MCF 10A (cell line): Measurements from ENCODE around the gene BCL3. TPM values are rescaled to one million over a fixed set of nuclear protein-coding genes. Genes with fewer than 3 reads are reported as not detected.

Experiments
- BruUV-seq: library from RNA; stranded (reverse); fragments of 400-500 nt; replicated peaks from 2 replicates; lab custom pipeline; 2021; lab: Mats Ljungman, UMichigan
- CTCF ChIA-PET: fragments of 300-600 bp; sonication (Branson Sonifier 250); formaldehyde crosslinking; extraction: SDS; loops from one replicate; lab custom pipeline; 2021; ENCODE audit warnings: antibody characterized with exemption, inconsistent platforms; lab: Yijun Ruan, JAX
- POLR2A ChIA-PET: fragments of 300-600, 350-650 bp; sonication (Branson Sonifier 250); formaldehyde crosslinking; extraction: SDS; loops from one replicate; lab custom pipeline; 2020; ENCODE audit warnings: antibody characterized with exemption, inconsistent platforms; lab: Yijun Ruan, JAX
- DNase-seq: peaks from one replicate; pipeline ENCODE4 v3.0.0-alpha.2; 2018; ENCODE audit not compliant: unreplicated experiment
- H3K27ac Mint-ChIP-seq: one replicate; pipeline ENCODE4 v1.8.0; 2022; ENCODE audit warnings: mild to moderate bottlenecking, low read depth, mixed read lengths; ENCODE audit not compliant: unreplicated experiment
- H3K27me3 Mint-ChIP-seq: one replicate; pipeline ENCODE4 v1.8.0; 2022; ENCODE audit warnings: mixed read lengths; ENCODE audit not compliant: insufficient read depth, unreplicated experiment
- H3K36me3 Mint-ChIP-seq: one replicate; pipeline ENCODE4 v1.8.0; 2022; ENCODE audit warnings: mild to moderate bottlenecking, moderate library complexity, mixed read lengths; ENCODE audit not compliant: insufficient read depth, unreplicated experiment
- H3K4me1 Mint-ChIP-seq: one replicate; pipeline ENCODE4 v1.8.0; 2022; ENCODE audit warnings: mixed read lengths; ENCODE audit not compliant: insufficient read depth, unreplicated experiment
- H3K4me3 Mint-ChIP-seq: one replicate; pipeline ENCODE4 v1.8.0; 2022; ENCODE audit warnings: mild to moderate bottlenecking, moderate library complexity, mixed read lengths; ENCODE audit not compliant: unreplicated experiment
- H3K9me3 Mint-ChIP-seq: one replicate; pipeline ENCODE4 v1.8.0; 2022; ENCODE audit warnings: mixed read lengths; ENCODE audit not compliant: unreplicated experiment
- intact Hi-C: fragments of 100-400 bp; cut with micrococcal nuclease; formaldehyde crosslinking; loops from 2 replicates; pipeline ENCODE4 v1.14.1; 2022
- total RNA-seq: library from RNA; stranded (reverse); gene quantifications from 2 replicates; pipeline ENCODE4 v1.2.3, GENCODE V29; 2022
- TF ChIP-seq, protein P1 (sequence below): fragments of 200-600 bp; IDR thresholded peaks from one replicate; pipeline ENCODE4 v1.8.0; 2022; ENCODE audit warnings: antibody characterized with exemption, mild to moderate bottlenecking; ENCODE audit not compliant: unreplicated experiment

Gene BCL3
- total RNA-seq, 1 experiment from 2014 or later = 24.4 TPM

DNA sequence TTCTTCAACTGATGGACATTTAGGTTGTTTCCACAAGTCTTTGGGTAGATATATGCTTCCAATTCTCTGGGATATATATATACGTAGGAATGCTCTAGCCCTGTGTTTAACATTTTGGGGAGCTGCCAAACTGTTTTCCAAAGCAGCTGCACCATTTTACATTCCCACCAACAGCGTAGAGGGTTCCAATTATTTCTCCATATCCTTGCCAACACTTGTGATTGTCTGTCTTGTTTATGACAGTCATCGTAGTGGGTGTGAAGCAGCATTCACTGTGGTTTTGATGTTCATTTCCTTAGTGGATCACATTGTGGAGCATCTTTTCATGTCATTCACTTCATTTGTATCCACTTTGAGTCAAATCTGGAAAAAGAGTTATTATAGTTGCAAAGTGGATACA is 24.5 kb downstream of the BCL3 start:
- Mint-ChIP-seq H3K4me1 (peaks cover 28% of the 10 kb centered on the region), H3K27ac (peak overlapping the region; percentile 76), H3K4me3 (no peak overlapping the region), H3K36me3 (peaks cover 5% of the 10 kb centered on the region), H3K9me3 (no peaks in the 10 kb centered on the region), H3K27me3 (no peaks in the 10 kb centered on the region)
- ChIA-PET POLR2A (interaction anchor here (1.0 to 6.5 kb wide), 4 partner anchors 11 to 132 kb away, joined by 3 to 61 read pairs (median 26); no protein-coding TSS in a partner anchor), CTCF (interaction anchor here (0.6 to 19.2 kb wide), 6 partner anchors 8 to 83 kb away, joined by 3 to 414 read pairs (median 3); no protein-coding TSS in a partner anchor)
- TF ChIP-seq, protein P1, sequence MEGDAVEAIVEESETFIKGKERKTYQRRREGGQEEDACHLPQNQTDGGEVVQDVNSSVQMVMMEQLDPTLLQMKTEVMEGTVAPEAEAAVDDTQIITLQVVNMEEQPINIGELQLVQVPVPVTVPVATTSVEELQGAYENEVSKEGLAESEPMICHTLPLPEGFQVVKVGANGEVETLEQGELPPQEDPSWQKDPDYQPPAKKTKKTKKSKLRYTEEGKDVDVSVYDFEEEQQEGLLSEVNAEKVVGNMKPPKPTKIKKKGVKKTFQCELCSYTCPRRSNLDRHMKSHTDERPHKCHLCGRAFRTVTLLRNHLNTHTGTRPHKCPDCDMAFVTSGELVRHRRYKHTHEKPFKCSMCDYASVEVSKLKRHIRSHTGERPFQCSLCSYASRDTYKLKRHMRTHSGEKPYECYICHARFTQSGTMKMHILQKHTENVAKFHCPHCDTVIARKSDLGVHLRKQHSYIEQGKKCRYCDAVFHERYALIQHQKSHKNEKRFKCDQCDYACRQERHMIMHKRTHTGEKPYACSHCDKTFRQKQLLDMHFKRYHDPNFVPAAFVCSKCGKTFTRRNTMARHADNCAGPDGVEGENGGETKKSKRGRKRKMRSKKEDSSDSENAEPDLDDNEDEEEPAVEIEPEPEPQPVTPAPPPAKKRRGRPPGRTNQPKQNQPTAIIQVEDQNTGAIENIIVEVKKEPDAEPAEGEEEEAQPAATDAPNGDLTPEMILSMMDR = no peak
- intact Hi-C loops = no loop called here
- no peak for DNase-seq
- no TSS peak for BruUV-seq

DNA sequence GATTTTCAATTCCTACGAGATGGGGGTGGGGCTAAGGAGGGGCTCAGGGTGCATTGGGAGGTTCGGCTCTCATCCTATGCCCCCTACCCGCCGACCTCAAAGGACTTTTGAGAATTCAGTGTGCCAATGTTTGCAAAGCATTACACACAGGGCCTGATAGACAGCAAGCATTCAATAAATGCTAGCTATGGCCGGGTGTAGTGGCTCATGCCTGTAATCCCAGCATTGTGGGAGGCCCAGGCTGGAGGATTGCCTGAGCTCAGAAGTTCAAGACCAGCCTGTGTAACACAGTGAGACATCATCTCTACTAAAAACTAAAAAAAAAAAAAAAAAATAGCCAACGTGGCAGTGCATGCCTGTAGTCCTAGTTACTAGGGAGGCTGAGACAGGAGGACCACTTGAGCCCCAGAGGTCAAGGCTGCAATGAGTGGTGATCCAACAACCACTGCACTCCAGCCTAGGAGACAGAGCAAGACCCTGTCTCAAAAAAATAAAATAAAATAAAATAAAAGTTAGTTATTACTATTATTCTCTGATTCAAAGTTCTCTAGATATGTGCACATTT is 27.2 kb downstream of the BCL3 start:
- intact Hi-C loops = no loop called here
- no peak for DNase-seq
- POLR2A ChIA-PET = interaction anchor here (0.7 to 1.4 kb wide), 2 partner anchors 179 to 187 kb away, joined by 4 to 5 read pairs; no protein-coding TSS in a partner anchor
- H3K4me1 Mint-ChIP-seq = peaks cover 22% of the 10 kb centered on the region
- H3K27me3 Mint-ChIP-seq = no peaks in the 10 kb centered on the region
- no TSS peak for BruUV-seq
- TF ChIP-seq, protein P1 = no peak
- CTCF ChIA-PET = interaction anchor here (0.7 to 19.2 kb wide), 4 partner anchors 8 to 84 kb away, joined by 3 to 414 read pairs (median 16); no protein-coding TSS in a partner anchor
- peaks cover 5% of the 10 kb centered on the region for H3K36me3 Mint-ChIP-seq
- no peaks in the 10 kb centered on the region for H3K9me3 Mint-ChIP-seq
- no peak overlapping the region for H3K4me3 Mint-ChIP-seq
- no peak overlapping the region for H3K27ac Mint-ChIP-seq

DNA sequence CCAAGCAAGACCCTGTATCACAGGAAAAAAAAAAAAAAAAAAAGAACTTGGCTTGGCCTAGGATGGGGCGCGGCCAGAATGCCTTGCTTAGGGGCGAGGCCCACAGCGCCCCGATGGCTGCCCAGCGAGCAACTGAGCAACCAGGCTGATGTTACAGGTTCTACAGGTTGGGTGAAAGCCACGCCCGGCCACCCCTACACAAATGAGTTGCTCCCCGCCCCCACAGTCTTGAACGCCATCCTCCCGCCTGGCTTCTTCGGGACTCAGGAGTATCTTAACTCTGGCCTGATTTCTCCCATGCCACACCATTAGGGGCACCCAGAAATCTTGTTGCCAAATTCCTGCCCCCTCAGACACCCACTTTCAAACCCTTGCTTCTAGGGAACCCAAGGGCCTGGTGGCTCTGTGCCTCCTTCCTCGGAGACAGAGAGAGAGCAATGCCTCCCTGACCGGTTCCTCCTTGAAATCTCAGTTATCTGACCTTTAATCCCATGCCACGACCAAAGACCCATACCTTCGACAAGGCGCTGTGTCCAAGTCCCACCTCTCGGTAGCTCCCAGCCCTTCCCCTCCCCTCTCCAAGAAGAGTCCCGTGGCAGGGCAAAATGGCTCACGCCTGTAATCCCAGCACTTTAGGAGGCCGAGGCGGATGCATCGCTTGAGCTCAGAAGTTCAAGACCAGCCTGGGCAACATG is 28.0 kb downstream of the BCL3 start:
- Mint-ChIP-seq H3K27ac (peak overlapping the region; percentile 40), H3K4me1 (peaks cover 19% of the 10 kb centered on the region), H3K27me3 (no peaks in the 10 kb centered on the region), H3K9me3 (no peaks in the 10 kb centered on the region), H3K4me3 (peak overlapping the region; percentile 19), H3K36me3 (peaks cover 5% of the 10 kb centered on the region)
- peak; percentile 86 for DNase-seq
- ChIA-PET CTCF (interaction anchor here (1.1 to 19.2 kb wide), 5 partner anchors 10 to 68 kb away, joined by 3 to 414 read pairs (median 6); no protein-coding TSS in a partner anchor), POLR2A (interaction anchor here (0.7 to 1.3 kb wide), 3 partner anchors 68 to 425 kb away, joined by 3 to 5 read pairs (median 4); no protein-coding TSS in a partner anchor)
- BruUV-seq = no TSS peak
- intact Hi-C loops = no loop called here
- TF ChIP-seq, protein P1 = no peak

DNA sequence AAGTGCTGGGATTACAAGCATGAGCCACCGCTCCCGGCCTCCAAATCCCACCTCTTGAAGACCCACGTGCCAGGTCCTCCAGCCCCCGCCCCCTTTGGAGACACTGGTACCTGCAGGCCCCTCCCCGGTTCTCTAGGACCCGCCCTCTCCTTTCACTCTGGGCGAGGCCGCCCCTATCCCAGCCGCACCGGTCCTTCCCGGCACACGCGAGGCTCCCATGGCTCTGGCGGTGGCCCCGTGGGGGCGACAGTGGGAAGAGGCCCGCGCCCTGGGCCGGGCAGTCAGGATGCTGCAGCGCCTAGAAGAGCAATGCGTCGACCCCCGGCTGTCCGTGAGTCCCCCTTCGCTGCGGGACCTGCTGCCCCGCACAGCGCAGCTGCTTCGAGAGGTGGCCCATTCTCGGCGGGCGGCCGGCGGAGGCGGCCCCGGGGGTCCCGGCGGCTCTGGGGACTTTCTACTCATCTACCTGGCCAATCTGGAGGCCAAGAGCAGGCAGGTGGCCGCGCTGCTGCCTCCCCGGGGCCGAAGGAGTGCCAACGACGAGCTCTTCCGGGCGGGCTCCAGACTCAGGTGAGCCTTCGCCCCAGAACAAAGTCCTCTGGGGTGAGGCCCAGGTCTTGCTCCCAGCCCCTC is 29.3 kb downstream of the BCL3 start, which contains the start of gene CBLC:
CBLC (plus strand) TSS at position 176 of the 633 bp plus-strand sequence; CDS start at position 218, 42 bp downstream.
- Mint-ChIP-seq H3K36me3 (peaks cover 5% of the 10 kb centered on the region), H3K4me3 (peak within 1 kb of the TSS; percentile 58), H3K4me1 (peaks cover 19% of the 10 kb centered on the region), H3K27me3 (no peaks in the 10 kb centered on the region), H3K9me3 (no peaks in the 10 kb centered on the region), H3K27ac (peak within 1 kb of the TSS; percentile 40)
- intact Hi-C loops = no loop called here
- BruUV-seq = no TSS peak
- peak; percentile 95 for DNase-seq
- TF ChIP-seq, protein P1 = no peak
- ChIA-PET POLR2A (interaction anchor here (0.6 to 1.7 kb wide), 3 partner anchors 8 to 678 kb away, joined by 3 to 4 read pairs (median 4); no protein-coding TSS in a partner anchor), CTCF (interaction anchor here (1.1 to 19.2 kb wide), 4 partner anchors 8 to 67 kb away, joined by 3 to 414 read pairs (median 4); no protein-coding TSS in a partner anchor)
